HG03439 (cell line): Measurements from ENCODE around the gene FBXO24.
"Not testable (repeated sequence)": the region's sequence is repeated elsewhere in the genome, so short reads cannot be mapped to it uniquely, and the experiment has no call there.

Experiments used
- ATAC-seq: cut with Tn5 transposase; IDR thresholded peaks from one replicate; pipeline ENCODE4 v1.9.1; 2021; ENCODE audit warnings: mild to moderate bottlenecking, moderate library complexity; ENCODE audit not compliant: unreplicated experiment

FBXO24 gene

GRCh38 chr7:100559127-100559526, 27.0 kb upstream of the FBXO24 start:
- ATAC-seq: no peak

GRCh38 chr7:100561491-100562194, 24.5 kb upstream of the FBXO24 start:
- ATAC-seq: no peak

- ATAC-seq: no peak
Observed at GRCh38 chr7:100562195-100563099, 23.7 kb upstream of the FBXO24 start.

GRCh38 chr7:100563100-100563564, 23.0 kb upstream of the FBXO24 start:
- no peak for ATAC-seq

- no peak for ATAC-seq
Observed at GRCh38 chr7:100563809-100564400, 22.2 kb upstream of the FBXO24 start.

GRCh38 chr7:100564405-100564804, 21.7 kb upstream of the FBXO24 start:
- not testable (repeated sequence) for ATAC-seq

- no peak for ATAC-seq
Observed at GRCh38 chr7:100565133-100565571, 21.0 kb upstream of the FBXO24 start.

GRCh38 chr7:100566018-100566531, 20.1 kb upstream of the FBXO24 start:
- ATAC-seq: no peak

GRCh38 chr7:100567031-100567730, 18.9 kb upstream of the FBXO24 start:
- no peak for ATAC-seq

GRCh38 chr7:100567751-100568175, 18.4 kb upstream of the FBXO24 start:
- ATAC-seq: no peak

- no peak for ATAC-seq
Observed at GRCh38 chr7:100568176-100568895, 17.8 kb upstream of the FBXO24 start.

- ATAC-seq: no peak
Observed at GRCh38 chr7:100568896-100569844, 17.0 kb upstream of the FBXO24 start.

- no peak for ATAC-seq
Observed at GRCh38 chr7:100570954-100571828, 14.9 kb upstream of the FBXO24 start.

- ATAC-seq: no peak
Observed at GRCh38 chr7:100571829-100572116, 14.4 kb upstream of the FBXO24 start.

GRCh38 chr7:100572281-100572948, 13.7 kb upstream of the FBXO24 start:
- ATAC-seq: no peak

- ATAC-seq: no peak
Observed at GRCh38 chr7:100572949-100573675, 13.0 kb upstream of the FBXO24 start.
